ENCODE measurements around the gene SLC4A4. TPM values are rescaled to one million over a fixed set of nuclear protein-coding genes. Genes with fewer than 3 reads are reported as not detected.

The SLC4A4 gene
- total and polyA plus RNA-seq, 10 of the 15 experiments (the other 5 are each of a cell fraction or from before 2014, with no cell fraction given): 0.05 to 0.44 (median 0.18) TPM

DNA sequence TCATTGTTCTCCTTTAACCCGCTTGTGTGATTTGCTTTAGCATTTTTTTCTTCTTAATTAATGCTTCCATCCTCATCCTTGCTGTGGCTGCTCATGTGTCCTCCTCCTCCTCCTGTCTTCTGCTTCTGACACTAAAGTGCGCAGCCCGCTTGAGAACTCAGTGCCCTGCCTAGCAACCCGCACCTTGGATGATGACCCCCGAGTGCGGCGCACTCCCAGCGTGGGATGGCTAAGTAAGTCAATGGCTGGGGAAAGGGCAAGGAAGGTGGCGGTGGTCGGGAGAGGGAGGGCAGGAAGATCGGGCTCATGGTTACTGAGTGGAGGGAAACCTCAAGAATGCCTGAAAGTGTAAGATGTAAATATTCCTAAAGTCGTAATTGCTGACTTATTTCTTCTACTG lies 30.1 kb downstream of the SLC4A4 start:
- no peak for DNase-seq (ENCODE audit: low read depth, low spot score)
- Histone ChIP-seq H3K36me3 (ENCODE audit: control insufficient read depth in 2 of 2, insufficient read depth in 2 of 2, low read length in 1 of 2) (no peaks in the 10 kb centered on the region), H3K4me2 (ENCODE audit: control insufficient read depth, insufficient read depth) (no peak overlapping the region), H4K20me1 (ENCODE audit: control insufficient read depth, insufficient read depth) (no peaks in the 10 kb centered on the region), H3K4me3 (no peak overlapping the region), H3K27me3 (replicated peaks in 1 of 2; ENCODE audit: control insufficient read depth in 2 of 2, insufficient read depth in 2 of 2, low read length in 1 of 2) (no peaks in the 10 kb centered on the region), H2AFZ (ENCODE audit: control insufficient read depth, low read depth, low read length) (no peak overlapping the region), H3K4me1 (ENCODE audit: control insufficient read depth, insufficient read depth, low read length) (no peaks in the 10 kb centered on the region), H3K9me3 (replicated peaks; ENCODE audit: control insufficient read depth, insufficient read depth, low read length) (no peaks in the 10 kb centered on the region), H3K9ac (ENCODE audit: control insufficient read depth, insufficient read depth, low read length) (no peak overlapping the region), H3K79me2 (ENCODE audit: control insufficient read depth, insufficient read depth, low read length) (no peaks in the 10 kb centered on the region), H3K27ac (ENCODE audit: control insufficient read depth, insufficient read depth) (no peak overlapping the region)
- RAD21 ChIA-PET (ENCODE audit: unreplicated experiment): no interaction called here
- no peak for TF ChIP-seq ESRRA (IDR thresholded peaks at IDR 0.05; ENCODE audit: low read length)
- TF ChIP-seq CEBPB (IDR thresholded peaks at IDR 0.05; ENCODE audit: borderline replicate concordance in 1 of 2, low read depth in 2 of 2, low read length in 2 of 2): no peak
- TF ChIP-seq, protein P1, sequence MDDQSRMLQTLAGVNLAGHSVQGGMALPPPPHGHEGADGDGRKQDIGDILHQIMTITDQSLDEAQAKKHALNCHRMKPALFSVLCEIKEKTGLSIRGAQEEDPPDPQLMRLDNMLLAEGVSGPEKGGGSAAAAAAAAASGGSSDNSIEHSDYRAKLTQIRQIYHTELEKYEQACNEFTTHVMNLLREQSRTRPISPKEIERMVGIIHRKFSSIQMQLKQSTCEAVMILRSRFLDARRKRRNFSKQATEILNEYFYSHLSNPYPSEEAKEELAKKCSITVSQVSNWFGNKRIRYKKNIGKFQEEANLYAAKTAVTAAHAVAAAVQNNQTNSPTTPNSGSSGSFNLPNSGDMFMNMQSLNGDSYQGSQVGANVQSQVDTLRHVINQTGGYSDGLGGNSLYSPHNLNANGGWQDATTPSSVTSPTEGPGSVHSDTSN (IDR thresholded peaks at IDR 0.05; ENCODE audit: insufficient replicate concordance, low read depth, low read length): no peak
- no peak for TF ChIP-seq NFIC (IDR thresholded peaks at IDR 0.05; ENCODE audit: low read depth, low read length)
- no peak for TF ChIP-seq NKRF (conservative IDR thresholded peaks at IDR 0.05)
- TF ChIP-seq SREBF2 (IDR thresholded peaks at IDR 0.05; ENCODE audit: low read length): no peak
- TF ChIP-seq NBN (IDR thresholded peaks at IDR 0.05): no peak
- no peak for TF ChIP-seq EED (IDR thresholded peaks at IDR 0.05; ENCODE audit: low read depth)
- TF ChIP-seq NR2C2 (IDR thresholded peaks at IDR 0.05; ENCODE audit: borderline replicate concordance, control insufficient read depth, insufficient read length, low read depth): no peak
- TF ChIP-seq MTA3 (IDR thresholded peaks at IDR 0.05; ENCODE audit: borderline replicate concordance, low read length): no peak
- TF ChIP-seq IKZF2 (IDR thresholded peaks at IDR 0.05): no peak
- no peak for TF ChIP-seq CREB1 (IDR thresholded peaks at IDR 0.05; ENCODE audit: low read depth)
- no TSS peak for BruUV-seq (replicated peaks)
- in situ Hi-C loops (cut with MboI): no loop called here
- POLR2A ChIA-PET: no interaction called here
- SMC1A ChIA-PET (ENCODE audit: uncharacterized antibody, unreplicated experiment): no interaction called here
- CTCF ChIA-PET: no interaction called here
- no peak for FAIRE-seq
- intact Hi-C loops (cut with micrococcal nuclease; ENCODE audit: unreplicated experiment): no loop called here
- 58% methylated on average over 12 of the region's 12 CpGs for WGBS (ENCODE audit: insufficient coverage, insufficient replicate concordance, low lambda C conversion rate, missing lambda C conversion rate)
- no peak for ATAC-seq

Data from GM12878 (cell line).